Prostate gland (tissue), 2 donors: ENCODE measurements around the gene C2orf68. TPM values are rescaled to one million over a fixed set of nuclear protein-coding genes. Genes with fewer than 3 reads are reported as not detected.

Source experiments
- DNase-seq: peaks from one replicate; pipeline ENCODE4 v3.0.0-alpha.2; 2019; ENCODE audit warnings: low spot score
- H3K27ac ChIP-seq, 2 donors: fragments of 200-600 bp; sonication (generic); 2 replicates each; pipeline ENCODE4 v1.5.1; 2017 to 2019
- H3K27me3 ChIP-seq: fragments of 200-600 bp; sonication (generic); replicated peaks from 2 replicates; pipeline ENCODE4 v1.5.1; 2019; ENCODE audit not compliant: insufficient read depth
- H3K36me3 ChIP-seq, 2 donors: fragments of 200-600 bp; sonication (generic); 1 replicate in 1 of 2; 2 replicates in 1 of 2; pipeline versions ENCODE4 v1.5.1 to v1.8.1; 2017 to 2019
- H3K4me1 ChIP-seq: fragments of 200-600 bp; sonication (generic); replicated peaks from 2 replicates; pipeline ENCODE4 v1.5.1; 2019
- H3K4me3 ChIP-seq, 2 donors: fragments of 200-600 bp; sonication (generic); 2 replicates each; pipeline ENCODE4 v1.5.1; 2017 to 2019
- H3K9me3 ChIP-seq: fragments of 200-600 bp; sonication (generic); 2 replicates; pipeline ENCODE4 v1.5.1; 2017
- POLR2A ChIP-seq: fragments of 450-650 bp; IDR thresholded peaks from one replicate; pipeline ENCODE4 v1.6.1; 2016; ENCODE audit warnings: antibody characterized with exemption, mild to moderate bottlenecking
- POLR2AphosphoS5 ChIP-seq: sonication (generic); formaldehyde crosslinking; IDR thresholded peaks from one replicate; pipeline ENCODE4 v1.6.1; 2017; ENCODE audit warnings: antibody characterized with exemption
- WGBS: methylation state at CpG from one replicate; pipeline ENCODE4 v1.1.5; 2018; 5-methylcytosine and 5-hydroxymethylcytosine counted together
- intact Hi-C: fragments of 100-400 bp; cut with DNase I; formaldehyde crosslinking; loops from one replicate; pipeline ENCODE4 v1.14.2; 2022
- total RNA-seq, 2 donors: library from RNA; depleted of rRNA; stranded (reverse); fragments of >200 nt; gene quantifications; one replicate each; pipeline ENCODE4 v1.1.0, GENCODE V29; 2016
- TF ChIP-seq, protein P1 (sequence below), 4 experiments: fragments of 200-600 bp in 2 of 4; fragments of 450-650 bp in 2 of 4; sonication (generic) in 2 of 4; IDR thresholded peaks; 1 replicate in 3 of 4; 2 replicates in 1 of 4; pipeline ENCODE4 v1.5.1; 2016 to 2019; ENCODE audit warnings: antibody characterized with exemption in 4 of 4, mild to moderate bottlenecking in 2 of 4, moderate library complexity in 2 of 4

Gene C2orf68
- total RNA-seq, 2 donors from 2014 or later: 16.1 to 26.1 TPM

DNA sequence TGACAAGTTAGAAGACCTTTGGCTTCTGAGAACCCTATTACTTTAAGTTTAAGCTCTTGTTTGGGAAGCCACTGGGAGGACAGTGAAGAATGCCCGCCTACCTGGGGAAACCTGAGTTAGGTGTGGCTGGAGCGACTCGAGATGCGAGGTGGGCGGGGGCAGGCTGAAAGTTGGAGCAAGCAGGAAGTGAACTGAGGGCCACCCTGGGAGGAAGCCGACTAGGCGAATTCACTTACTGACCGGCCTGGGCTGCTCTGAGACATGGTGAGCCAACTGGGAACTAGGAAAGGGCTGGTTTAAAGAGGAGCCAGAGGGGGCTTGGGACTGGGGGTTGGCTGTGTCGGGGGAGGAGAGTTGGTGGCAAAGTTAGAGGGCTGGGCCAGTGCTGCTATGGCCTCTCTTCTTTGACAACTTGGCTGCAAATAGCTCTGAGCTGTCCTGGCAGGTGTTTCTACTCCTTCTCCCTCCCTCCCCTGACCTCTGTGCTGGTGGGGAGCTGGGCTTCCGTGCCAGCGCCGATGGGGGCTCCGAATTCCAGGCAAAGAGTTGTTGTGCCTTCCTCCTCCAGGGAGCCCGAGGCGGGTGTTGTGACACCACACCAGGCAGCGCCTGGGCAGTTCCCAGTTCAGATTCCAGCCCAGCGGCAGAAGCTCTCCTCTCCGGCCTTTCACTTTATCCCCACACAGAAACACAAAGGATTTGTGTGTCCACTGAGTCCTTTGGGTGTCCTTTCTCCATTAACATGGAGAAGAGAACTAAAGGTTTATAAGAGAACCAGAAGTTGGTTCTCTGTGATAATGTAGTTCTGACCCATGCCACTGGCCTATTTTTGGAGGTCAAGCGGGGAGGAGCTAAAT lies 34.3 kb downstream of the C2orf68 start, which contains the start of gene VAMP8:
Gene VAMP8, plus strand, starts transcription at position 201 of the 857 bp plus-strand sequence. Its CDS starts 61 bp downstream, at position 262.
- 20% methylated on average over 19 of the region's 19 CpGs for WGBS
- TF ChIP-seq, protein P1, sequence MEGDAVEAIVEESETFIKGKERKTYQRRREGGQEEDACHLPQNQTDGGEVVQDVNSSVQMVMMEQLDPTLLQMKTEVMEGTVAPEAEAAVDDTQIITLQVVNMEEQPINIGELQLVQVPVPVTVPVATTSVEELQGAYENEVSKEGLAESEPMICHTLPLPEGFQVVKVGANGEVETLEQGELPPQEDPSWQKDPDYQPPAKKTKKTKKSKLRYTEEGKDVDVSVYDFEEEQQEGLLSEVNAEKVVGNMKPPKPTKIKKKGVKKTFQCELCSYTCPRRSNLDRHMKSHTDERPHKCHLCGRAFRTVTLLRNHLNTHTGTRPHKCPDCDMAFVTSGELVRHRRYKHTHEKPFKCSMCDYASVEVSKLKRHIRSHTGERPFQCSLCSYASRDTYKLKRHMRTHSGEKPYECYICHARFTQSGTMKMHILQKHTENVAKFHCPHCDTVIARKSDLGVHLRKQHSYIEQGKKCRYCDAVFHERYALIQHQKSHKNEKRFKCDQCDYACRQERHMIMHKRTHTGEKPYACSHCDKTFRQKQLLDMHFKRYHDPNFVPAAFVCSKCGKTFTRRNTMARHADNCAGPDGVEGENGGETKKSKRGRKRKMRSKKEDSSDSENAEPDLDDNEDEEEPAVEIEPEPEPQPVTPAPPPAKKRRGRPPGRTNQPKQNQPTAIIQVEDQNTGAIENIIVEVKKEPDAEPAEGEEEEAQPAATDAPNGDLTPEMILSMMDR (IDR thresholded peaks at IDR 0.05): no peak
- TF ChIP-seq POLR2AphosphoS5 (peak; percentile 68), POLR2A (peak; percentile 71)
- no peaks in the 10 kb centered on the region for H3K36me3 ChIP-seq
- DNase-seq: peak; percentile 94
- H3K9me3 ChIP-seq: no peaks in the 10 kb centered on the region
- H3K27me3 ChIP-seq: no peaks in the 10 kb centered on the region
- intact Hi-C loops: no loop called here
- H3K4me1 ChIP-seq: peaks cover 11% of the 10 kb centered on the region
- peak within 1 kb of the TSS; percentile 36 to 38 for H3K4me3 ChIP-seq
- H3K27ac ChIP-seq: peak within 1 kb of the TSS; percentile 78 to 92

DNA sequence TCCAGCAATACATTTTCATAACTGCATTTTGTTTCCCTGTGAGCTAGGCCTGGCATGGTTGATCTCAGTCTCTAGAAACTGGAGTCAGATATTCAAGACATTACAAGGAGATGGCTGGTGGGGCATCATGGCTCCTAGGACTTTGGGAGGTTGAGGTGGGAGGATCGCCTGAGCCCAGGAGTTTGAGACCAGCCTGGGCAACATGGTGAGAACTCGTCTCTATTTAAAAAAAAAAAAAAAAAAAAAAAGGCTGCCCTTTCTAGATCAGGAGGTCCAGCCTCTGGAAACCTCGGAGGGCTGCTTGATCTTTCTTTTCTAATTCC lies 34.8 kb downstream of the C2orf68 start:
- intact Hi-C loops: no loop called here
- H3K27me3 ChIP-seq: no peaks in the 10 kb centered on the region
- 27% methylated on average over 3 of the region's 3 CpGs for WGBS
- H3K9me3 ChIP-seq: no peaks in the 10 kb centered on the region
- H3K4me3 ChIP-seq: peak overlapping the region in 1 of 2 donors; percentile 36
- no peak for DNase-seq
- H3K36me3 ChIP-seq: no peaks in the 10 kb centered on the region
- peak overlapping the region; percentile 78 to 92 for H3K27ac ChIP-seq
- TF ChIP-seq POLR2AphosphoS5 (no peak), POLR2A (no peak)
- TF ChIP-seq, protein P1 (IDR thresholded peaks at IDR 0.05): no peak
- H3K4me1 ChIP-seq: peaks cover 11% of the 10 kb centered on the region

DNA sequence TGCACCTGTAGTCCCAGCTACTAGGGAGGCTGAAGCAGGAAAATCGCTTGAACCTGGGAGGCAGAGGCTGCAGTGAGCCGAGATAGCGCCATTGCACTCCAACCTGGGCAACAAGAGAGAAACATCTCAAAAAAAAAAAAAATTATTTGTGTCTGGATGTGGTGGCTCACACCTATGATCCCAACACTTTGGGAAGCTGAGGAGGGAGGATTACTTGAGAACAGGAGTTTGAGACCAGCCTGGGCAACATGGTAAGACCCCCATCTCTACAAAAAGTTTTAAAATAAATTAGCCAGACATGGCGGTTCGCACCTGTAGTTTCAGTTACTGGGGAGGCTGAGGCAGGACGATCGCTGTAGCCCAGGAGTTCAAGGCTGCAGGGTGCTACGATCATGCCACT lies 36.1 kb downstream of the C2orf68 start:
- no peaks in the 10 kb centered on the region for H3K36me3 ChIP-seq
- no peaks in the 10 kb centered on the region for H3K9me3 ChIP-seq
- no peak overlapping the region for H3K4me3 ChIP-seq
- no peak for DNase-seq
- TF ChIP-seq POLR2AphosphoS5 (no peak), POLR2A (no peak)
- TF ChIP-seq, protein P1 (IDR thresholded peaks at IDR 0.05): no peak
- no peaks in the 10 kb centered on the region for H3K27me3 ChIP-seq
- 90% methylated on average over 8 of the region's 8 CpGs for WGBS
- H3K4me1 ChIP-seq: peaks cover 11% of the 10 kb centered on the region
- H3K27ac ChIP-seq: peak overlapping the region; percentile 3 to 56
- intact Hi-C loops: no loop called here

DNA sequence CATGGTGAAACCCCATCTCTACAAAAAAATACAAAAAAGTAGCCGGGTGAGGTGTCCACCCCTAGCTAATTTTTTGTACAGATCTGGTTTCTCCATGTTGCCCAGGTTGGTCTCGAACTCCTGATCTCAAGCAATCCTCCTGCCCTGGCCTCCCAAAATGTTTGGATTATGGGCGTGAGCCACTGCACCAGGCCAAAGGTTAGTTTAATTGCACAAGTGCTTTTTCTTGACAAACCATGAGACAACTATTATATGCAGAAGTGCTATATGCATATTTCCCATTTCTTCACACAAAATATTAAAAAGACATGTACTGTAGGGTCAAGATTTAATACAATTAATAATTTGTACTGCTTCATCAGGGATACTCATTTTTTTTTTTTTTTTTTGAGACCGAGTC lies 45.6 kb downstream of the C2orf68 start:
- Histone ChIP-seq H3K27me3 (no peaks in the 10 kb centered on the region), H3K9me3 (no peaks in the 10 kb centered on the region), H3K36me3 (no peaks in the 10 kb centered on the region), H3K27ac (no peak overlapping the region), H3K4me1 (no peaks in the 10 kb centered on the region), H3K4me3 (no peak overlapping the region)
- intact Hi-C loops: no loop called here
- DNase-seq: no peak
- TF ChIP-seq POLR2AphosphoS5 (no peak), POLR2A (no peak)
- TF ChIP-seq, protein P1 (IDR thresholded peaks at IDR 0.05): no peak
- WGBS: 90% methylated on average over 4 of the region's 4 CpGs

DNA sequence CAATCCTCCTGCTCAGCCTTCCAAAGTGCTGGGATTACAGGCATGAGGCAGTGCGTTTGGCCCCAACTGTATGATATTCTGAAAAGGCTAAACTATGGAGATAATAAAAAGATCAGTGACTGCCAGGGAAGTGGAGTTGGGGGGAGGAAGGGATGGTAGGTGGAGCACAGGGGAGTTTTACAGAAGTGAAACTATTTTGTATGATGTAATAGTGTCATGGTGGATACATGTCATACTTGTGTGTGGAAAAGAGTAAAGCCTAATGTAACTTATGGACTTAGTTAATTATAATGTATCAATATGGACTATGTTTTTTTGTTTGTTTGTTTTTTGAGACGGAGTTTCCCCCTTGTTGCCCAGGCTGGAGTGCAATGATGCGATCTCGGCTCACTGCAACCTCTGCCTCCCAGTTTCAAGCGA lies 47.7 kb downstream of the C2orf68 start:
- H3K9me3 ChIP-seq: no peaks in the 10 kb centered on the region
- peaks cover 3% of the 10 kb centered on the region for H3K4me1 ChIP-seq
- TF ChIP-seq POLR2A: no peak
- TF ChIP-seq, protein P1 (IDR thresholded peaks at IDR 0.05): no peak
- no peak for TF ChIP-seq POLR2AphosphoS5
- no peak overlapping the region for H3K4me3 ChIP-seq
- no peaks in the 10 kb centered on the region for H3K27me3 ChIP-seq
- intact Hi-C loops: loop anchor here (5.0 kb wide), 1 partner anchor 33 kb away; the partner anchor contains the start of gene RNF181
- no peak overlapping the region for H3K27ac ChIP-seq
- DNase-seq: no peak
- H3K36me3 ChIP-seq: no peaks in the 10 kb centered on the region
- WGBS: 82% methylated on average over 5 of the region's 5 CpGs
